HUES48 (cell line): ENCODE data around the gene NAALADL1.
A peak's percentile ranks its signal among the peaks of the same experiment; 100 is the strongest.
"Not testable (repeated sequence)": the region's sequence is repeated elsewhere in the genome, so short reads cannot be mapped to it uniquely, and the experiment has no call there.

Experiments used
- H3K27ac ChIP-seq: one replicate; pipeline ENCODE4 v1.7.0; 2013; ENCODE audit warnings: low read depth, low read length, inconsistent platforms
- H3K27me3 ChIP-seq: 2 replicates; pipeline ENCODE4 v1.6.1; 2013; ENCODE audit warnings: mild to moderate bottlenecking, low read length; ENCODE audit not compliant: control insufficient read depth, insufficient read depth
- H3K36me3 ChIP-seq: 2 replicates; pipeline ENCODE4 v1.6.1; 2013; ENCODE audit warnings: low read length; ENCODE audit not compliant: control insufficient read depth, insufficient read depth
- H3K4me1 ChIP-seq: 2 replicates; pipeline ENCODE4 v1.6.1; 2013; ENCODE audit warnings: mild to moderate bottlenecking, low read length; ENCODE audit not compliant: control insufficient read depth, insufficient read depth
- H3K4me3 ChIP-seq: 2 replicates; pipeline ENCODE4 v1.5.1; 2013; ENCODE audit warnings: mild to moderate bottlenecking, low read depth, low read length
- H3K9ac ChIP-seq: 2 replicates; pipeline ENCODE4 v1.6.1; 2013; ENCODE audit warnings: mild to moderate bottlenecking, low read depth, low read length, moderate library complexity
- H3K9me3 ChIP-seq: 2 replicates; pipeline ENCODE4 v1.6.1; 2013; ENCODE audit warnings: low read length; ENCODE audit not compliant: control insufficient read depth, insufficient read depth

NAALADL1 gene

GRCh38 chr11:65013888-65014725 lies 44.2 kb downstream of the NAALADL1 start, which contains the start of gene ARL2:
Gene ARL2 (plus strand): TSS chr11:65014160. CDS start chr11:65014208, 48 bp downstream.
- Histone ChIP-seq H3K27ac (peak within 1 kb of the TSS; percentile 98), H3K36me3 (peaks cover 15% of the 10 kb centered on the region), H3K4me1 (peaks cover 4% of the 10 kb centered on the region), H3K27me3 (no peaks in the 10 kb centered on the region), H3K9me3 (no peaks in the 10 kb centered on the region), H3K4me3 (peak within 1 kb of the TSS; percentile 77), H3K9ac (peak within 1 kb of the TSS; percentile 77)

- peak overlapping the region; percentile 77 for H3K4me3 ChIP-seq
- H3K36me3 ChIP-seq: peaks cover 8% of the 10 kb centered on the region; the same call in 1 of the 2 replicates
- H3K27ac ChIP-seq: peak overlapping the region; percentile 98
- H3K9me3 ChIP-seq: no peaks in the 10 kb centered on the region
- peaks cover 4% of the 10 kb centered on the region for H3K4me1 ChIP-seq
- no peaks in the 10 kb centered on the region for H3K27me3 ChIP-seq
- H3K9ac ChIP-seq: peak overlapping the region; percentile 77
Observed at GRCh38 chr11:65013130-65013887, 45.0 kb downstream of the NAALADL1 start.

- H3K36me3 ChIP-seq: no peaks in the 10 kb centered on the region
- no peak overlapping the region for H3K4me3 ChIP-seq
- no peaks in the 10 kb centered on the region for H3K27me3 ChIP-seq
- no peaks in the 10 kb centered on the region for H3K9me3 ChIP-seq
- no peak overlapping the region for H3K9ac ChIP-seq
- peaks cover 4% of the 10 kb centered on the region for H3K4me1 ChIP-seq
- H3K27ac ChIP-seq: no peak overlapping the region
Observed at GRCh38 chr11:65008873-65009272, 49.5 kb downstream of the NAALADL1 start.

DNA sequence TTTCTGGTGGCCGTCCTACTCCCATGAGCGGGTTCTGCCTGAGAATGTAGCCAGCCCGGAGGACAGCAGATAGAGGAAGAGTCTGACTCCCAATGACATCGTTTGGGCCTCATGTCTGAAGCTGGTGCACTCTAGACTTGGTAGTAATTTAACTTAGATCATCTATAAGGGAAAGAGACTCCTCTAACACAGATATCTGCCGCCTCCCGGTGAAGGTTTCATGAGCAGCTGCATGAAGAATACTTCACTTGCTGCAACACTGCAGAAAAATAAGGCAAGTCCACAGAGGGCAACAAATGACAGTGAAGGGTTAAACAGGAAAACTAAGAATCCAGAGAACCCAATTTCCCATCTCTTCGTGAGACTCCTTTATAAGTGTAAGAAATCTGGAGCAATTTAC lies 50.3 kb downstream of the NAALADL1 start:
- no peaks in the 10 kb centered on the region for H3K36me3 ChIP-seq
- no peak overlapping the region for H3K27ac ChIP-seq
- H3K27me3 ChIP-seq: no peaks in the 10 kb centered on the region
- no peaks in the 10 kb centered on the region for H3K9me3 ChIP-seq
- H3K4me3 ChIP-seq: no peak overlapping the region
- no peak overlapping the region for H3K9ac ChIP-seq
- peaks cover under 1% of the 10 kb centered on the region for H3K4me1 ChIP-seq

DNA sequence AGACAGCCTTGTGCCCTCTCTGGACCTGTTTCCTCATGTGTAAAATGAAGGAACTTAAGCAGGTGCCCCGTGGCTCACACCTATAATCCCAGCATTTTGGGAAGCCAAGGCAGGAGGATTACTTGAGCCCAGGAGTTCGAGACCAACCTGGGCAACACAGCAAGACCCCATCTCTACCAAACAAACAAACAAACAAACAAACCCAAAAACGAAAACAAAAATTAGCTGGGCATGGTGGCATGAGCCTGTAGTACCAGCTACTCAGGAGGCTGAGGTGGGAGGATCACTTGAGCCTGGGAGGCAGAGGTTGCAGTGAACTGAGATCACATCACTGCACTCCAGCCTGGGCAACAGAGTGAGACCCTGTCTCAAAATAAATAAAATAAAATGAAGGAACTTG lies 54.4 kb downstream of the NAALADL1 start:
- not testable (repeated sequence) for H3K36me3 ChIP-seq, H3K4me1 ChIP-seq, H3K27ac ChIP-seq

DNA sequence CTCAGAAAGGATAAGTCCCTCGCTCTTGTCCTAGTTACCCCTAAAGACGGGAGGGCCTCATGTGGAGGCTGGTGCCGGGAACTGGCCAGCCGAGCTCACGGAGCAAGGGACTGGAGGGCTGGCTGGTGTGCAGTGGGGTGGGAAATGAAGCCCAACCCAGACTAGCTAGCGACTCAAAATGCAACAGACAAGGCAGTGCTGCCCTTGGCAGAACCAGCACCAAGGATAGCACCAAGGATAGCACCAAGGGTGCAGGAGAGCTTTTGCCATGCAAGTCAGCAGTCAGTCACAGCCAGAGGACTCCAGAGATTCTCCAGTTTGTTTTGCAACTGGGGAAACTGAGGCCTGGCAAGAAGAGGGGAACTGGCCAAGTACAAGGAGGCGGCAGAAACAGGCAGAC lies 55.1 kb downstream of the NAALADL1 start:
- Histone ChIP-seq H3K27ac (no peak overlapping the region), H3K27me3 (no peaks in the 10 kb centered on the region), H3K4me3 (no peak overlapping the region), H3K9me3 (no peaks in the 10 kb centered on the region), H3K36me3 (no peaks in the 10 kb centered on the region), H3K4me1 (no peaks in the 10 kb centered on the region), H3K9ac (no peak overlapping the region)

More for the DNA sequence above, 54.4 kb downstream of the NAALADL1 start:
- H3K4me3 ChIP-seq, H3K9ac ChIP-seq, H3K9me3 ChIP-seq, H3K27me3 ChIP-seq: not testable (repeated sequence)

- Histone ChIP-seq H3K9ac (no peak overlapping the region), H3K27me3 (no peaks in the 10 kb centered on the region), H3K4me1 (no peaks in the 10 kb centered on the region), H3K9me3 (no peaks in the 10 kb centered on the region), H3K27ac (no peak overlapping the region), H3K36me3 (no peaks in the 10 kb centered on the region), H3K4me3 (no peak overlapping the region)
Observed at GRCh38 chr11:65002706-65003105, 55.6 kb downstream of the NAALADL1 start.

DNA sequence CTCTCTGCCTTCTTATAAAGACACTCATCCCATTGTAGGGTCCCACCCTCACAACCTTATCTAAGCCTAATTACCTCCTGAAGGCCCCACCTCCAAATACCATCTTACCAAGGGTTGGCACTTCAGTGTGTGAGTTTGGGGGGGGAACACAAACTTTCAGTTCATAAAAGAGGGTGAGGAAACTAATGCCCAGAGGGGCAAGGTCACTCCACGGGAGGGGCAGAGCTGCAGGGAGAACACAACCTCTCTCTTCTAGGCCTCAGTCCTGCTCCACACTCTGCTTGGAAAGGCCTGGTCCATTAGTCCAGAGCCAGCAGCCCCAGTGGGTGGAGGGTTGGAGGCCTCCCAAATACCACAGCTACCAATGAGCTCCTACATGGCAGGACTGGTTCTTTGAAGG lies 58.9 kb downstream of the NAALADL1 start:
- H3K27ac ChIP-seq: no peak overlapping the region
- H3K9me3 ChIP-seq: no peaks in the 10 kb centered on the region
- no peak overlapping the region for H3K9ac ChIP-seq

DNA sequence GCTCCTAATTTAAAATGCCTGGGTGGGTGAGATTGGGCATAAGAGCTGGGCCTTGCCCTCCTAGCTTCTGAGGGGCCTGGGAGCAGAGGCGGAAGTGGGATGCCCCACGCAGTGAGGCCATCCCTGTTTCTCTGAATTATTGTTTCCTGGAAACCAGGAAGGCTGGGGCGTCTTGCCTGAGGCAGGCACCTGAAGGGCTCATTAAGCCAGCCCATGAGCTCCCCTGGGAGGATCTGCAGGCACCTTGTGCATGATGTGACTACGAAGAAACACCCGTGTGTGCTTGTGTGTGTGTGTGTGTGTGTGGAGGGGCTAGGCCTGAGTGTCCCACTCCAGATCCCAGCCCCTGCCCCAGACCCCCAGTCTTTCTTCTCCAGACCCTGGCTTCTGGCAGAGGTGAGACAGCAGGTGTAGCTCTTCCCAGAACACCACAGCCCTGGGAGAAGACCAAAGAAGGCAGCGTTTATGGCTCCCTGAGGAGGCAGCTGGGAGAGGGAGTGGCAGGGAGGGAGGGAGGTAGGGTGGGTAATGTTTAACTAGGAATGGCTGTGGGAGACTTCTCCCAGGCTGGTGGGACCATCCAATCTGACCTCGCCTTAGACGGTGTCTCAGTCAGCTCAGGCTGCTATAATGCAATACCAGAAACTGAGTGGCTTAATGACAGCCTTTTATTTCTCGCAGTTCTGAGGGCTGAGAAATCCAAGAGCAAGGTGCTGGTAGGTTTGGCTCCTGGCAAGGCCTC lies 59.5 kb downstream of the NAALADL1 start:
- Histone ChIP-seq H3K27me3 (no peaks in the 10 kb centered on the region), H3K4me1 (peaks cover 5% of the 10 kb centered on the region), H3K36me3 (no peaks in the 10 kb centered on the region), H3K27ac (no peak overlapping the region), H3K9me3 (no peaks in the 10 kb centered on the region), H3K9ac (no peak overlapping the region), H3K4me3 (no peak overlapping the region)

More for the DNA sequence above, 58.9 kb downstream of the NAALADL1 start:
- no peaks in the 10 kb centered on the region for H3K27me3 ChIP-seq
- H3K4me1 ChIP-seq: peaks cover 5% of the 10 kb centered on the region
- no peak overlapping the region for H3K4me3 ChIP-seq
- no peaks in the 10 kb centered on the region for H3K36me3 ChIP-seq

DNA sequence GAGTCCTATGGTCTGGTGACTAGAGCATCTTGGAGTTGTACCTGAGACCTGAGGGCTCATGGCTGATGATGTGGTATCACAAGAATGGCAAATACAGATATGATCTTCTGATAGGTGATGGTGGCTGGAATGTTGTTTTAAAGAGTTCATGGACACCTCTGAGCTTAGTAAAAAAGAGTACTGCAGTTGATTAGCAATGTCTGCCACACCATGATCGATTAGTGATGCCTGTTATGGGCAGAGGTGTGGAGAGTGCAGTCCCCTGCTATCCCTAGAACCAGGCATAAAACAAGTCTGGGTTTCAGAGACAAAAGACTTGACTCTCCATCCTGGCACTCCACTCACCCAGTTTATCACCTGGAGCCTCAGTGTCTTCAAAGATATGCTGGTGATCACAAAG lies 60.2 kb downstream of the NAALADL1 start:
- no peak overlapping the region for H3K9ac ChIP-seq
- no peak overlapping the region for H3K4me3 ChIP-seq
- no peaks in the 10 kb centered on the region for H3K27me3 ChIP-seq
- no peak overlapping the region for H3K27ac ChIP-seq
- no peaks in the 10 kb centered on the region for H3K36me3 ChIP-seq
- peaks cover 5% of the 10 kb centered on the region for H3K4me1 ChIP-seq
- no peaks in the 10 kb centered on the region for H3K9me3 ChIP-seq
